Gastrocnemius medialis (tissue), 4 donors: ENCODE results near the gene RGS11.

ENCODE experiments used
- POLR2A ChIP-seq, 2 donors: fragments of 450-650 bp; IDR thresholded peaks; one replicate each; pipeline ENCODE4 v1.6.1; 2017; ENCODE audit warnings: antibody characterized with exemption in 2 of 2, mild to moderate bottlenecking in 2 of 2, moderate library complexity in 2 of 2
- TF ChIP-seq, protein P1 (sequence below), 5 experiments: fragments of 450-650 bp in 3 of 5; fragments of 200-600 bp in 2 of 5; sonication (generic) in 2 of 5; IDR thresholded peaks in 4 of 5; conservative IDR thresholded peaks in 1 of 5; 1 replicate in 4 of 5; 2 replicates in 1 of 5; pipeline ENCODE4 v1.5.1; 2016 to 2019; ENCODE audit warnings: antibody characterized with exemption in 5 of 5, mild to moderate bottlenecking in 3 of 5, moderate library complexity in 3 of 5

DNA sequence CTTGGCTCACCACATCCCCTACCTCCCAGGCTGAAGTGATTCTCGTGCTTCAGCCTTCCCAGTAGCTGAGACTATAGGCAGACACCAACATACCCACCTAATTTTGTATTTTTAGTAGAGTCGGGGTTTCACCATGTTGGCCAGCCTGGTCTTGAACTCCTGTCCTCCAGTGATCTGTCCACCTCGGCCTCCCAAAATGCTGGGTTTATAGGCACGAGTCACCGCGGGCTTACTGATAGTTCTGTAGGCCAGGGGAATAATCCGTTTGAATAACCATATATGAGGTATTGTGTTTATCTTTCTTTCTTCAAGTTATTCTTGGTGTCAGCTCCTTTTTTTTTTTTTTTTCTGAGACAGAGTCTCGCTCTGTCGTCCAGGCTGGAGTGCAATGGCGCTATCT lies 33.5 kb downstream of the RGS11 start:
- TF ChIP-seq POLR2A (IDR thresholded peaks at IDR 0.05) = no peak
- TF ChIP-seq, protein P1, sequence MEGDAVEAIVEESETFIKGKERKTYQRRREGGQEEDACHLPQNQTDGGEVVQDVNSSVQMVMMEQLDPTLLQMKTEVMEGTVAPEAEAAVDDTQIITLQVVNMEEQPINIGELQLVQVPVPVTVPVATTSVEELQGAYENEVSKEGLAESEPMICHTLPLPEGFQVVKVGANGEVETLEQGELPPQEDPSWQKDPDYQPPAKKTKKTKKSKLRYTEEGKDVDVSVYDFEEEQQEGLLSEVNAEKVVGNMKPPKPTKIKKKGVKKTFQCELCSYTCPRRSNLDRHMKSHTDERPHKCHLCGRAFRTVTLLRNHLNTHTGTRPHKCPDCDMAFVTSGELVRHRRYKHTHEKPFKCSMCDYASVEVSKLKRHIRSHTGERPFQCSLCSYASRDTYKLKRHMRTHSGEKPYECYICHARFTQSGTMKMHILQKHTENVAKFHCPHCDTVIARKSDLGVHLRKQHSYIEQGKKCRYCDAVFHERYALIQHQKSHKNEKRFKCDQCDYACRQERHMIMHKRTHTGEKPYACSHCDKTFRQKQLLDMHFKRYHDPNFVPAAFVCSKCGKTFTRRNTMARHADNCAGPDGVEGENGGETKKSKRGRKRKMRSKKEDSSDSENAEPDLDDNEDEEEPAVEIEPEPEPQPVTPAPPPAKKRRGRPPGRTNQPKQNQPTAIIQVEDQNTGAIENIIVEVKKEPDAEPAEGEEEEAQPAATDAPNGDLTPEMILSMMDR (IDR thresholded peaks at IDR 0.05 in 4 of 5, conservative IDR thresholded peaks at IDR 0.05 in 1 of 5) = no peak
